T47D (cell line): ENCODE results near the gene ING2.

ENCODE experiments used
- DNase-seq, 2 experiments: peaks; one replicate each; pipeline versions ENCODE4 v3.0.0 to v3.0.0-alpha.2; 2011 to 2012; ENCODE audit warnings: low read depth in 1 of 2, low spot score in 1 of 2
- JUND ChIP-seq: IDR thresholded peaks from 2 replicates; pipeline ENCODE4 v1.6.1; 2012; ENCODE audit warnings: low read depth
- in situ Hi-C: cut with HindIII; loops from 2 replicates; pipeline ENCODE4 v1.10.0; 2016; ENCODE audit warnings: low sequenced_read_pairs, low pct_unique_long_range_greater_than_20kb

Gene ING2

DNA sequence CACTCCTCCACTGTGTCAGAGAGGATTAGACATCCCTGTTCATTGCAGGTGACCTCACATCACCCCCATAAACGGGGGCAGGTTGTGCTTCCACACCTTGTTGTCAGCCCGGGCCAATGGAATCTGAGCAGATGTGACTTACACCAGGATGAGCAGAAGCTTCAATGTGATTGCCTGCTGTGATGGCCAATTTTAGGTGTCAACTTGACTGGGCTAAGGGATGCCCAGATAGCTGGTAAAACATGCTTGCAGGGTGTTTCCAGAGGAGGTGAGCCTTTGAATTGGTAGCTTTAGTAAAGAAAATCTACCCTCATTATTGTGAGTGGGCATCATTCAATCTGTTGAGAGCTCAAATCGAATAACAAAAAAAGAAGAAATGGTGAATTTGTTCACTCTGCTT is 52.1 kb downstream of the ING2 start:
- in situ Hi-C loops, result no loop called here
- no peak for DNase-seq
- no peak for TF ChIP-seq JUND

DNA sequence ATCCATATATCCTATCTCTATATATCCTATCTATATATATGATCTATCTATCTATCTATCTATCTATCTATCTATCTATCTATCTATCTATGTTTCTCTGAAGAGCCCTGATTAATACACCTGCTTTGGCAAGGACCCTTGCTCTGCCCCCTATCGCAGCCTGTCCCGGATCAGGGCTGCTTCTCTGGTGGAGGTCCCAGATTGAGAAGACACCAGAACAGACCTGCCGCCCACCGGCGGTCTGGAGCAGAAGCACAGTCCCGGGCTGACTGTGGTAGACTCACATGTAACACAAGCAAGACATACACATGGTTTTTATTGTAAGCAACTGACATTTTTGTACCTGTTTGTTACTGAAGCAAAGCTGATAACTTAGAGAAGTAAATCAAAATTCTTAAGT is 52.8 kb downstream of the ING2 start:
- TF ChIP-seq JUND, result no peak
- no peak for DNase-seq
- in situ Hi-C loops, result no loop called here

DNA sequence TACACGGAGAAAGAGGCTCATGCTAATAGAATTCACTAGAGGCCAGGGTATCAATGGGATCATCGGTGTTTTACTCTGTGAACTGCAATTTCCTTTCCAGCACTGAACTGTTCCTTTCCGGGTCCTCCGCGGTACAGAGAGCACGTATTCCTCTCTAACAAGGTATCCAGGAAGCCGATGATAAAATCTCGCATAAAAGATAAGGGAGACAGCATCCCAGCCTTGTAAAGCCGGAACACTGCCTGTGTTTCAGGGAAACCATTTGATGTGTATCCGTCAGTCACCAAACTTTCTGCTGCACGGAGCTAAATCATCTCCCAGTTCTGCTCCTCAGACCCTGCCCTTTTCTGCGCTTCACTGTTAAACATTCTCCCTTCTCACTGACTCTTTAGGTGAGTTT is 54.0 kb downstream of the ING2 start:
- in situ Hi-C loops, result no loop called here
- no peak for TF ChIP-seq JUND
- DNase-seq, result no peak

DNA sequence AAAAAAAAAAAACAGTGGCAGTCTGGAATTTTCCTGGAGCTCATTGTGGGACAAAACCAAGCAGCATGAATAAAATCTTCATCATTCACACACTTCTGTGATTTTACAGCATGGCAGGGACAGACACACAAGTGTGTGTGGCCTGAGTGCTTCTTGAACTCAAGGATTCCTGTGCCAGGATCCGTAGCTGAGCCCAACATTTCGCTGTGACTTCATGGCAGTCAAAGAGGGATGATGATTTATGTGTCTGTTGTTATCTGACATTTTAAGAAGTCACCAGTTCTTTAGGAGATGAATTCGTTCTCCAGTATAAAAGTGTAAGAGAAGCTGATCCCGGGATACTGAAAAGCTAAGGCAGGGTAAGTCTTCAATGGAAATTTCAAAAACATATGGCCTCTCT is 57.0 kb downstream of the ING2 start:
- TF ChIP-seq JUND, result no peak

More for the DNA sequence above, 57.0 kb downstream of the ING2 start:
- in situ Hi-C loops, result no loop called here
- DNase-seq, result no peak
